NT2/D1 (cell line): Measurements from ENCODE around the gene MADD.

Experiments
- SUZ12 ChIP-seq: IDR thresholded peaks from 2 replicates; pipeline ENCODE4 v1.6.1; 2011; ENCODE audit not compliant: insufficient read length, insufficient read depth; ENCODE audit errors: extremely low read depth
- ZNF274 ChIP-seq: IDR thresholded peaks from 2 replicates; pipeline ENCODE4 v1.6.1; 2011; ENCODE audit warnings: mild to moderate bottlenecking, low read depth, low read length

- TF ChIP-seq SUZ12 (no peak), ZNF274 (no peak)
Observed at GRCh38 chr11:47299078-47299477, 29.1 kb downstream of the MADD start.
